Fibroblast of pulmonary artery (primary cell): ENCODE measurements around the gene BRD3OS.

ENCODE experiments used
- DNase-seq: peaks from one replicate; pipeline ENCODE4 v3.0.0-alpha.2; 2010; ENCODE audit warnings: low read depth
- H3K4me3 ChIP-seq: replicated peaks from 2 replicates; pipeline ENCODE4 v1.5.1; 2011; ENCODE audit warnings: low read depth, mild to moderate bottlenecking, control low read depth, low read length, moderate library complexity
- CTCF ChIP-seq: IDR thresholded peaks from 2 replicates; pipeline ENCODE4 v1.5.1; 2011; ENCODE audit warnings: mild to moderate bottlenecking, control low read depth, low read length, inconsistent platforms; ENCODE audit errors: missing control alignments

Gene BRD3OS

GRCh38 chr9:134010310-134011173, 14.7 kb upstream of the BRD3OS start:
- DNase-seq = no peak
- no peak overlapping the region for H3K4me3 ChIP-seq
- TF ChIP-seq CTCF = no peak

- no peak for TF ChIP-seq CTCF
- H3K4me3 ChIP-seq = no peak overlapping the region
Observed at GRCh38 chr9:134011401-134011800, 13.9 kb upstream of the BRD3OS start.

GRCh38 chr9:134014946-134015345, 10.3 kb upstream of the BRD3OS start:
- no peak for TF ChIP-seq CTCF
- no peak overlapping the region for H3K4me3 ChIP-seq
- no peak for DNase-seq

More at GRCh38 chr9:134011401-134011800, 13.9 kb upstream of the BRD3OS start:
- DNase-seq = no peak

GRCh38 chr9:134024214-134024792, 978 bp upstream of the BRD3OS start:
- H3K4me3 ChIP-seq = peak overlapping the region; percentile 54
- no peak for DNase-seq
- TF ChIP-seq CTCF = no peak

GRCh38 chr9:134025606-134026541, 593 bp downstream of the BRD3OS start:
- H3K4me3 ChIP-seq = peak overlapping the region; percentile 62
- DNase-seq = peak; percentile 33
- TF ChIP-seq CTCF = peak; percentile 12

GRCh38 chr9:134026581-134026980, 1.3 kb downstream of the BRD3OS start:
- no peak for TF ChIP-seq CTCF
- H3K4me3 ChIP-seq = no peak overlapping the region
- no peak for DNase-seq
